HFF-Myc (cell line): ENCODE results near the gene BCAS3.

Experiments
- DNase-seq: peaks from one replicate; pipeline ENCODE4 v3.0.0-alpha.2; 2011; ENCODE audit warnings: low read depth; ENCODE audit errors: extremely low read depth
- H3K4me3 ChIP-seq: replicated peaks from 2 replicates; pipeline ENCODE4 v1.5.1; 2011; ENCODE audit warnings: low read depth, mild to moderate bottlenecking, control low read depth, low read length
- TF ChIP-seq, protein P1 (sequence below): IDR thresholded peaks from 2 replicates; pipeline ENCODE4 v1.5.1; 2012; ENCODE audit warnings: mild to moderate bottlenecking, low read depth, low read length, control low read depth; ENCODE audit errors: missing control alignments

BCAS3 gene

DNA sequence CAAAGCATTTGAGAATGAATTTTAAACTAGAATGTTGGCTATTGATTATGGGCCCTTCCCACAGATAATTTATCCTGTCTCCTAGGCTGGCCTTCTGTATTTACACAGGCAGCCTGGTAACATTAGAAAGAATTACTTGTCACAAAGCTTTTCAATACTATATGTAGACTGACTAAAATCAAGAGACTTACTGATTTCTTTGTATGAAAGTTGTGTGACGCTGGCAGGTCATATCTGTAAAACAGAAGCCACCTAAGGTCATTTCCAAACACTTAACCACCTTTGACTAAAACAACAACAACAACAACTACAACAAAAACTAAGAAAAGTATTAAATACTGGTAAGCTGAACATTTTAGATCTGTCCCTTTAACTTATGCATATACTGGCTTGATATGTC lies 393.0 kb downstream of the BCAS3 start:
- DNase-seq = no peak
- TF ChIP-seq, protein P1, sequence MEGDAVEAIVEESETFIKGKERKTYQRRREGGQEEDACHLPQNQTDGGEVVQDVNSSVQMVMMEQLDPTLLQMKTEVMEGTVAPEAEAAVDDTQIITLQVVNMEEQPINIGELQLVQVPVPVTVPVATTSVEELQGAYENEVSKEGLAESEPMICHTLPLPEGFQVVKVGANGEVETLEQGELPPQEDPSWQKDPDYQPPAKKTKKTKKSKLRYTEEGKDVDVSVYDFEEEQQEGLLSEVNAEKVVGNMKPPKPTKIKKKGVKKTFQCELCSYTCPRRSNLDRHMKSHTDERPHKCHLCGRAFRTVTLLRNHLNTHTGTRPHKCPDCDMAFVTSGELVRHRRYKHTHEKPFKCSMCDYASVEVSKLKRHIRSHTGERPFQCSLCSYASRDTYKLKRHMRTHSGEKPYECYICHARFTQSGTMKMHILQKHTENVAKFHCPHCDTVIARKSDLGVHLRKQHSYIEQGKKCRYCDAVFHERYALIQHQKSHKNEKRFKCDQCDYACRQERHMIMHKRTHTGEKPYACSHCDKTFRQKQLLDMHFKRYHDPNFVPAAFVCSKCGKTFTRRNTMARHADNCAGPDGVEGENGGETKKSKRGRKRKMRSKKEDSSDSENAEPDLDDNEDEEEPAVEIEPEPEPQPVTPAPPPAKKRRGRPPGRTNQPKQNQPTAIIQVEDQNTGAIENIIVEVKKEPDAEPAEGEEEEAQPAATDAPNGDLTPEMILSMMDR = no peak
- no peak overlapping the region for H3K4me3 ChIP-seq

DNA sequence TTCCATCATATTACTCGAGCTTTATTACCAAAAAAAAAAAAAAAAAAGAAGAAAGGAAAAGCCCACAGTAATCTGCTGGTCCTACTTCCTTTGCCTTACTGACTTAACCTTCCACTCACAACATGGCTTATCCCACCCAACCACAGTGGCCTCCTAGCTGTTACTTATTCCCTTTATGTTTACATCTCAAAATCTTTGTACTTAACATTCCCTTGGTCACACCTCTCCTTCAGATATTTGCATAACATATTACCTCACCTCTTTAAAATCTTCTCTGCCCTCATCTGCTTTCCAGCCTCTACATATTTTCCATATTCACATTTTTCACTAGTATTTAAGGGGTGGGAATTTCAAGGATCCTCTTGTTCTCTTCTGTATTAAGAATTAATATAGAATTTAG lies 395.0 kb downstream of the BCAS3 start:
- TF ChIP-seq, protein P1 = no peak

DNA sequence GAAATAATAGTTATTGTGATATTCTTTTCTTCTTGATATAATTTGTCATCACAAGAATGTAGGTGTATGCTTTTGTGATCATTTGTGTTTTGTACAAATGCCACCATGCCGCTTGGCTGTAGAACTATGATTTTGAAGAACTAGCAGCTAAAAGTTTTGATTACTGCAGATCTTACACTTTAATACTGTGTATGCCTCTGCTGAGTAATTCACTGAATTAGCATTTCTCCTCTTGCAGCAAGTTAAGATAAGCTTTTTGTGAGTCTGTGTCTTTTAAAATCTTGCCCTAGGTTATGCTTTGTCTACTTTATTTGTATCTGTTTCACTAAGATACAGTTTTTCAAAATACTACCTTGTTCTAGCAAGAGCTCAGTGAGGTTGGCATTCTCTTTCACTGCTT lies 395.5 kb downstream of the BCAS3 start:
- TF ChIP-seq, protein P1 = no peak
- no peak overlapping the region for H3K4me3 ChIP-seq

More for the DNA sequence above, 395.0 kb downstream of the BCAS3 start:
- DNase-seq = no peak
- no peak overlapping the region for H3K4me3 ChIP-seq

DNA sequence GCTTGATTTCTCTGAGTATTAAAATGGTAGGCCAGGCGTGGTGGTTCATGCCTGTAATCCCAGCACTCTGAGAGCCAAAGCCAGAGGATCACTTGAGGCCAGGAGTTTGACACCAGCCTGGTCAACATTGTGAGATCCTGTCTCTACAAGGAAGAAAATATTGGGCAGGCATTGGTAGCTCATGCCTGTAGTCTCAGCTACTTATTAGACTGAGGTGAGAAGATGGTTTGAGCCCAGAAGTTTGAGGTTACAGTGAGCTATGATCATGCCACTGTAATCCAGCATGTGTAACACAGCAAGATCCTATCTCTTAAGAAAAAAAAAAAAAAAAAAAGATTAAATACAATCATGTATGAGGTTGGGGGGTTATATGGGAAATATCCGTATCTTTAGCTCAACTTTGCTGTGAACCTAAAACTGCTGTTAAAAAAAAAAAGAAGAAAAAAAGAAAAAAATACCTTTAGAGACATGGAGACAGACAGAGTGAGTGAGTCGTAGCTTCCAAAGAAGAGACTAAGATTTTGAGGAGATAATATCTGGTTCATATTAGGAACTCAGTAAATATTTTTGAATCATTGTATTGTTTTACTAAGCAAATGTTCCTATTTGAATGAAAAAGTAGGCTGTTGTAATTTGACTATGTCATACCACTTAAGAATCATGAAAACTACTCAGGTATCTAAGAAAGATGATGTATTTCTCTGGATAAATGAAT lies 396.3 kb downstream of the BCAS3 start:
- TF ChIP-seq, protein P1 = no peak
- no peak for DNase-seq

More for the DNA sequence above, 395.5 kb downstream of the BCAS3 start:
- DNase-seq = no peak

DNA sequence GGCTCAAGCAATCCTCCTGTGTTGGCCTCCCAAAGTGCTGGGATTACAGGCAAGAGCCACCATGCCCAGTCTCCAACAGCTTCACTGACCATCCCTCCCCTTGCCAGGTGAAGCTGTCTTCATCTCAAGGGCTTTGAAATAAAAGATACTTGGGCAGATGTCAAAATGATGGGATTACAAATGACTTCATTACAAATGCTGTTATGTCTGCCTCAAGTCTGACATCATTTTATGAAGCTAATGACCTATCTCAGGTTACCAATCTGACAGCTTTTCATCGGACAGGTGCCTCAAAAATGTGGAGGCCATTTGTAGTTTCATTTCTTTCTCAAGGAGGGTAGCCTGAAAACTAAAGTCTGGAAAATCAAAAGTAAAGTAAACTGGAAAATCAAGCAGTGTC lies 398.3 kb downstream of the BCAS3 start:
- TF ChIP-seq, protein P1 = no peak
- no peak overlapping the region for H3K4me3 ChIP-seq
- DNase-seq = no peak

More for the DNA sequence above, 396.3 kb downstream of the BCAS3 start:
- H3K4me3 ChIP-seq = no peak overlapping the region

DNA sequence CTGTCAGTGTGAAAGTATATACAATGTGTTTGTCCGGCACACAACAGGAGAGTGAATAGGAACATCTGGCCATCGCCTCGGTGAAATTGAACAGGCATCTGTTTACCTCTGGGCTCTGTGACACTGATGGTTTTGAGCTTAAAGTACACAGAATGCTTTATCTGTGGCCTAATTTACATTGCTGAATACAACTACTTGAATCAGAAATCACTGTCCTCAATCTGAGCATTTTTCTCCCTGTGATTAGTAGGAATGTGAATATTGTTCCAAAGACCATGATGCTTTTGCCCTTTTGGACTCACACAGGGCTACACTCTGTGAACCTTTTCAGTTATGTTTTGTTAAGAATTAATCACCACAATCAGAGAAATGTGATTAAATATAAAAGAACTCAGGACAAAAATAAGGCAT lies 399.0 kb downstream of the BCAS3 start:
- TF ChIP-seq, protein P1 = no peak
- H3K4me3 ChIP-seq = no peak overlapping the region
- no peak for DNase-seq

DNA sequence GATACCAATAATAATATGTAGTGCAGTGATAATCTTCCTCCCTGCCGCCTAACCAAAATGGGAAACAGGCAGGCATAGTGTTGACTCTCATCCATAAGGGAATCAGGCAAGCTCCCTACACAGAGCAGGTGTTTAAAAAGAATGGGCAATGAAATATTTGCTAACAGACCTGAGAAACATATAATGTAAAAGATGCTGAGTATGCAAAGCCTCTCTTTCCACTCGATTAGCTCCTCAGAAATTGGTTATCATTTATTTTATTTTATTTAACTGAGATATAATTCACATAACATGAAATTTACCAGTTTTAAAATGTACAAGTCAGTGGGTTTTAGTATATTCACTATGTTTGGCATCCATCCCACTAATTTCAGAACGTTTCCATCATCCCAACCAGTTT lies 404.3 kb downstream of the BCAS3 start:
- H3K4me3 ChIP-seq = no peak overlapping the region
- TF ChIP-seq, protein P1 = no peak
- no peak for DNase-seq
